ENCODE data around the gene SDC3. TPM values are rescaled to one million over a fixed set of nuclear protein-coding genes. Genes with fewer than 3 reads are reported as not detected.

Gene SDC3
- total RNA-seq, 4 donors from 2014 or later = 47.1 to 78.9 (median 64.2) TPM

GRCh38 chr1:30837653-30838052, 70.9 kb downstream of the SDC3 start:
- Histone ChIP-seq H3K27me3 (no peaks in the 10 kb centered on the region), H3K27ac (no peak overlapping the region), H3K4me1 (peaks cover 0 to 16% (median 8%) of the 10 kb centered on the region in 4 donors), H3K36me3 (no peaks in the 10 kb centered on the region), H3K4me3 (no peak overlapping the region), H3K9me3 (no peaks in the 10 kb centered on the region)
- WGBS, 2 donors = 26 to 50% methylated on average over 1 of the region's 1 CpG
- DNase-seq (ENCODE audit: low spot score in 2 of 2) = no peak
- no peak for TF ChIP-seq POLR2A (IDR thresholded peaks at IDR 0.05)
- TF ChIP-seq EP300 (IDR thresholded peaks at IDR 0.05) = no peak
- no peak for TF ChIP-seq CTCF (IDR thresholded peaks at IDR 0.05)

GRCh38 chr1:30834253-30834652, 74.3 kb downstream of the SDC3 start:
- no peak for DNase-seq (ENCODE audit: low spot score in 2 of 2)
- Histone ChIP-seq H3K36me3 (no peaks in the 10 kb centered on the region), H3K9me3 (no peaks in the 10 kb centered on the region), H3K4me1 (no peaks in the 10 kb centered on the region), H3K27me3 (no peaks in the 10 kb centered on the region), H3K27ac (no peak overlapping the region), H3K4me3 (no peak overlapping the region)
- TF ChIP-seq EP300 (IDR thresholded peaks at IDR 0.05) (no peak), CTCF (IDR thresholded peaks at IDR 0.05) (no peak), POLR2A (IDR thresholded peaks at IDR 0.05) (no peak)
- 65% methylated on average over 4 of the region's 4 CpGs for WGBS, 2 donors

- TF ChIP-seq CTCF (IDR thresholded peaks at IDR 0.05) (no peak), POLR2A (IDR thresholded peaks at IDR 0.05) (no peak), EP300 (IDR thresholded peaks at IDR 0.05) (no peak)
- WGBS, 2 donors = 74 to 80% methylated on average over 6 of the region's 6 CpGs
Measured at GRCh38 chr1:30830537-30830936, 78.0 kb downstream of the SDC3 start.

GRCh38 chr1:30829889-30830288, 78.7 kb downstream of the SDC3 start:
- Histone ChIP-seq H3K36me3 (no peaks in the 10 kb centered on the region), H3K4me1 (peaks cover 0 to 4% (median 2%) of the 10 kb centered on the region in 4 donors), H3K27ac (no peak overlapping the region), H3K4me3 (no peak overlapping the region), H3K27me3 (no peaks in the 10 kb centered on the region), H3K9me3 (no peaks in the 10 kb centered on the region)
- 65 to 69% methylated on average over 2 of the region's 2 CpGs for WGBS, 2 donors
- DNase-seq (ENCODE audit: low spot score in 2 of 2) = no peak
- no peak for TF ChIP-seq EP300 (IDR thresholded peaks at IDR 0.05)
- TF ChIP-seq POLR2A (IDR thresholded peaks at IDR 0.05) = no peak
- no peak for TF ChIP-seq CTCF (IDR thresholded peaks at IDR 0.05)

More at GRCh38 chr1:30830537-30830936, 78.0 kb downstream of the SDC3 start:
- H3K4me3 ChIP-seq = no peak overlapping the region
- no peaks in the 10 kb centered on the region for H3K4me1 ChIP-seq
- H3K27ac ChIP-seq = no peak overlapping the region
- no peak for DNase-seq (ENCODE audit: low spot score in 2 of 2)
- no peaks in the 10 kb centered on the region for H3K9me3 ChIP-seq
- H3K36me3 ChIP-seq = no peaks in the 10 kb centered on the region
- no peaks in the 10 kb centered on the region for H3K27me3 ChIP-seq

- no peak for DNase-seq (ENCODE audit: low spot score in 2 of 2)
- TF ChIP-seq POLR2A (IDR thresholded peaks at IDR 0.05) (no peak), CTCF (IDR thresholded peaks at IDR 0.05) (no peak), EP300 (IDR thresholded peaks at IDR 0.05) (no peak)
- WGBS, 2 donors = 20 to 30% methylated on average over 9 to 12 of the region's 12 CpGs
- Histone ChIP-seq H3K27ac (peak overlapping the region; percentile 86 to 98 (median 92)), H3K4me3 (peak overlapping the region in 2 of 4 donors; percentile 43 to 50), H3K27me3 (no peaks in the 10 kb centered on the region), H3K36me3 (no peaks in the 10 kb centered on the region), H3K9me3 (no peaks in the 10 kb centered on the region), H3K4me1 (peaks cover 0 to 53% (median 23%) of the 10 kb centered on the region in 4 donors)
Measured at GRCh38 chr1:30824736-30825429, 83.7 kb downstream of the SDC3 start.
